GM19043 (cell line): ENCODE data around the gene RAD23B.
A peak's percentile ranks its signal among the peaks of the same experiment; 100 is the strongest.

ENCODE experiments used
- ATAC-seq: cut with Tn5 transposase; IDR thresholded peaks from one replicate; pipeline ENCODE4 v1.9.1; 2021; ENCODE audit warnings: low read depth; ENCODE audit not compliant: unreplicated experiment

Gene RAD23B

GRCh38 chr9:107330420-107330819 lies 47.3 kb downstream of the RAD23B start:
- ATAC-seq = no peak

- ATAC-seq = no peak
Measured at GRCh38 chr9:107332883-107333282, 49.8 kb downstream of the RAD23B start.

GRCh38 chr9:107333363-107333762 lies 50.3 kb downstream of the RAD23B start:
- ATAC-seq = no peak

GRCh38 chr9:107334103-107334776 lies 51.2 kb downstream of the RAD23B start:
- no peak for ATAC-seq

- no peak for ATAC-seq
Measured at GRCh38 chr9:107335331-107335730, 52.3 kb downstream of the RAD23B start.

GRCh38 chr9:107336718-107337360 lies 53.8 kb downstream of the RAD23B start:
- ATAC-seq = no peak

- ATAC-seq = no peak
Measured at GRCh38 chr9:107337676-107338590, 54.9 kb downstream of the RAD23B start.

- ATAC-seq = no peak
Measured at GRCh38 chr9:107338911-107339659, 56.0 kb downstream of the RAD23B start.

- ATAC-seq = peak; percentile 73
Measured at GRCh38 chr9:107340920-107341632, 58.0 kb downstream of the RAD23B start.

- no peak for ATAC-seq
Measured at GRCh38 chr9:107342476-107343161, 59.5 kb downstream of the RAD23B start.

GRCh38 chr9:107345327-107345726 lies 62.2 kb downstream of the RAD23B start:
- ATAC-seq = no peak

- ATAC-seq = no peak
Measured at GRCh38 chr9:107348836-107349235, 65.8 kb downstream of the RAD23B start.

- no peak for ATAC-seq
Measured at GRCh38 chr9:107350443-107350842, 67.4 kb downstream of the RAD23B start.

GRCh38 chr9:107351382-107352045 lies 68.4 kb downstream of the RAD23B start:
- ATAC-seq = no peak

GRCh38 chr9:107355394-107355793 lies 72.3 kb downstream of the RAD23B start:
- ATAC-seq = no peak

- no peak for ATAC-seq
Measured at GRCh38 chr9:107358986-107359385, 75.9 kb downstream of the RAD23B start.

GRCh38 chr9:107360098-107360497 lies 77.0 kb downstream of the RAD23B start:
- no peak for ATAC-seq

GRCh38 chr9:107361816-107362215 lies 78.7 kb downstream of the RAD23B start:
- ATAC-seq = no peak
